ENCODE results near the gene NFKBIB.
"Not testable (repeated sequence)": the region's sequence is repeated elsewhere in the genome, so short reads cannot be mapped to it uniquely, and the experiment has no call there.

Gene NFKBIB

GRCh38 chr19:38859631-38860204 is 40.1 kb upstream of the NFKBIB start:
- H3K9me3 ChIP-seq (ENCODE audit: control insufficient read depth, low read length); H3K4me1 ChIP-seq (ENCODE audit: control insufficient read depth, insufficient read depth, low read length, poor library complexity, severe bottlenecking); DNase-seq; H3K4me3 ChIP-seq (ENCODE audit: insufficient read depth, low read depth, low read length, poor library complexity, severe bottlenecking); H3K27me3 ChIP-seq (replicated peaks; ENCODE audit: control insufficient read depth, insufficient read depth, low read length, poor library complexity, severe bottlenecking); H3K36me3 ChIP-seq (ENCODE audit: control insufficient read depth, insufficient read depth, low read length); H3K27ac ChIP-seq (ENCODE audit: insufficient read depth, low read length, poor library complexity, severe bottlenecking): not testable (repeated sequence)

GRCh38 chr19:38861368-38861767 is 38.4 kb upstream of the NFKBIB start:
- H3K27ac ChIP-seq (ENCODE audit: insufficient read depth, low read length, poor library complexity, severe bottlenecking), result no peak overlapping the region
- H3K27me3 ChIP-seq (replicated peaks; ENCODE audit: control insufficient read depth, insufficient read depth, low read length, poor library complexity, severe bottlenecking), result no peaks in the 10 kb centered on the region
- H3K9me3 ChIP-seq (ENCODE audit: control insufficient read depth, low read length), result no peaks in the 10 kb centered on the region
- peaks cover 21% of the 10 kb centered on the region for H3K4me1 ChIP-seq (ENCODE audit: control insufficient read depth, insufficient read depth, low read length, poor library complexity, severe bottlenecking)
- no peak overlapping the region for H3K4me3 ChIP-seq (ENCODE audit: insufficient read depth, low read depth, low read length, poor library complexity, severe bottlenecking)
- DNase-seq, result no peak
- no peaks in the 10 kb centered on the region for H3K36me3 ChIP-seq (ENCODE audit: control insufficient read depth, insufficient read depth, low read length)

GRCh38 chr19:38862321-38863059 is 37.3 kb upstream of the NFKBIB start:
- peaks cover 19% of the 10 kb centered on the region for H3K4me1 ChIP-seq (ENCODE audit: control insufficient read depth, insufficient read depth, low read length, poor library complexity, severe bottlenecking)
- no peak overlapping the region for H3K27ac ChIP-seq (ENCODE audit: insufficient read depth, low read length, poor library complexity, severe bottlenecking)
- H3K4me3 ChIP-seq (ENCODE audit: insufficient read depth, low read depth, low read length, poor library complexity, severe bottlenecking), result no peak overlapping the region
- DNase-seq, result no peak
- H3K36me3 ChIP-seq (ENCODE audit: control insufficient read depth, insufficient read depth, low read length), result no peaks in the 10 kb centered on the region
- no peaks in the 10 kb centered on the region for H3K27me3 ChIP-seq (replicated peaks; ENCODE audit: control insufficient read depth, insufficient read depth, low read length, poor library complexity, severe bottlenecking)
- no peaks in the 10 kb centered on the region for H3K9me3 ChIP-seq (ENCODE audit: control insufficient read depth, low read length)

GRCh38 chr19:38867171-38867780 is 32.5 kb upstream of the NFKBIB start:
- Histone ChIP-seq H3K4me3 (ENCODE audit: insufficient read depth, low read depth, low read length, poor library complexity, severe bottlenecking) (no peak overlapping the region), H3K36me3 (ENCODE audit: control insufficient read depth, insufficient read depth, low read length) (peaks cover 8% of the 10 kb centered on the region), H3K27me3 (replicated peaks; ENCODE audit: control insufficient read depth, insufficient read depth, low read length, poor library complexity, severe bottlenecking) (no peaks in the 10 kb centered on the region), H3K27ac (ENCODE audit: insufficient read depth, low read length, poor library complexity, severe bottlenecking) (no peak overlapping the region), H3K9me3 (ENCODE audit: control insufficient read depth, low read length) (no peaks in the 10 kb centered on the region), H3K4me1 (ENCODE audit: control insufficient read depth, insufficient read depth, low read length, poor library complexity, severe bottlenecking) (peaks cover 34% of the 10 kb centered on the region)
- DNase-seq, result no peak

GRCh38 chr19:38868551-38868950 is 31.2 kb upstream of the NFKBIB start:
- no peak for DNase-seq
- H3K9me3 ChIP-seq (ENCODE audit: control insufficient read depth, low read length), result no peaks in the 10 kb centered on the region
- peaks cover 8% of the 10 kb centered on the region for H3K36me3 ChIP-seq (ENCODE audit: control insufficient read depth, insufficient read depth, low read length)
- H3K4me1 ChIP-seq (ENCODE audit: control insufficient read depth, insufficient read depth, low read length, poor library complexity, severe bottlenecking), result peaks cover 34% of the 10 kb centered on the region
- H3K4me3 ChIP-seq (ENCODE audit: insufficient read depth, low read depth, low read length, poor library complexity, severe bottlenecking), result no peak overlapping the region
- H3K27ac ChIP-seq (ENCODE audit: insufficient read depth, low read length, poor library complexity, severe bottlenecking), result peak overlapping the region; percentile 22
- no peaks in the 10 kb centered on the region for H3K27me3 ChIP-seq (replicated peaks; ENCODE audit: control insufficient read depth, insufficient read depth, low read length, poor library complexity, severe bottlenecking)

GRCh38 chr19:38869160-38869835 is 30.5 kb upstream of the NFKBIB start:
- DNase-seq, result peak in 2 of 3 donors; percentile 9 to 20
- H3K4me1 ChIP-seq (ENCODE audit: control insufficient read depth, insufficient read depth, low read length, poor library complexity, severe bottlenecking), result peaks cover 33% of the 10 kb centered on the region
- peak overlapping the region; percentile 63 for H3K27ac ChIP-seq (ENCODE audit: insufficient read depth, low read length, poor library complexity, severe bottlenecking)
- H3K9me3 ChIP-seq (ENCODE audit: control insufficient read depth, low read length), result no peaks in the 10 kb centered on the region
- H3K4me3 ChIP-seq (ENCODE audit: insufficient read depth, low read depth, low read length, poor library complexity, severe bottlenecking), result peak overlapping the region; percentile 46
- peaks cover 8% of the 10 kb centered on the region for H3K36me3 ChIP-seq (ENCODE audit: control insufficient read depth, insufficient read depth, low read length)
- no peaks in the 10 kb centered on the region for H3K27me3 ChIP-seq (replicated peaks; ENCODE audit: control insufficient read depth, insufficient read depth, low read length, poor library complexity, severe bottlenecking)

GRCh38 chr19:38869836-38870607 is 29.7 kb upstream of the NFKBIB start:
- Histone ChIP-seq H3K27me3 (replicated peaks; ENCODE audit: control insufficient read depth, insufficient read depth, low read length, poor library complexity, severe bottlenecking) (no peaks in the 10 kb centered on the region), H3K36me3 (ENCODE audit: control insufficient read depth, insufficient read depth, low read length) (peaks cover 8% of the 10 kb centered on the region), H3K4me1 (ENCODE audit: control insufficient read depth, insufficient read depth, low read length, poor library complexity, severe bottlenecking) (peaks cover 26% of the 10 kb centered on the region), H3K27ac (ENCODE audit: insufficient read depth, low read length, poor library complexity, severe bottlenecking) (peak overlapping the region; percentile 63), H3K9me3 (ENCODE audit: control insufficient read depth, low read length) (no peaks in the 10 kb centered on the region), H3K4me3 (ENCODE audit: insufficient read depth, low read depth, low read length, poor library complexity, severe bottlenecking) (peak overlapping the region; percentile 46)
- peak; percentile 88 to 91 (median 89) for DNase-seq

- H3K4me1 ChIP-seq (ENCODE audit: control insufficient read depth, insufficient read depth, low read length, poor library complexity, severe bottlenecking), result peaks cover 21% of the 10 kb centered on the region
- H3K9me3 ChIP-seq (ENCODE audit: control insufficient read depth, low read length), result no peaks in the 10 kb centered on the region
- no peaks in the 10 kb centered on the region for H3K27me3 ChIP-seq (replicated peaks; ENCODE audit: control insufficient read depth, insufficient read depth, low read length, poor library complexity, severe bottlenecking)
- H3K27ac ChIP-seq (ENCODE audit: insufficient read depth, low read length, poor library complexity, severe bottlenecking), result peak overlapping the region; percentile 63
- H3K36me3 ChIP-seq (ENCODE audit: control insufficient read depth, insufficient read depth, low read length), result peaks cover 8% of the 10 kb centered on the region
- no peak overlapping the region for H3K4me3 ChIP-seq (ENCODE audit: insufficient read depth, low read depth, low read length, poor library complexity, severe bottlenecking)
- no peak for DNase-seq
These were observed 29.2 kb upstream of the NFKBIB start for GRCh38 chr19:38870612-38871011.

- H3K27ac ChIP-seq (ENCODE audit: insufficient read depth, low read length, poor library complexity, severe bottlenecking); H3K27me3 ChIP-seq (replicated peaks; ENCODE audit: control insufficient read depth, insufficient read depth, low read length, poor library complexity, severe bottlenecking); DNase-seq; H3K36me3 ChIP-seq (ENCODE audit: control insufficient read depth, insufficient read depth, low read length); H3K9me3 ChIP-seq (ENCODE audit: control insufficient read depth, low read length); H3K4me3 ChIP-seq (ENCODE audit: insufficient read depth, low read depth, low read length, poor library complexity, severe bottlenecking): not testable (repeated sequence)
- peaks cover 25% of the 10 kb centered on the region for H3K4me1 ChIP-seq (ENCODE audit: control insufficient read depth, insufficient read depth, low read length, poor library complexity, severe bottlenecking)
These were observed 26.4 kb upstream of the NFKBIB start for GRCh38 chr19:38873400-38873799.
